ENCODE data around the gene CBX3.
"Not testable (repeated sequence)": the region's sequence is repeated elsewhere in the genome, so short reads cannot be mapped to it uniquely, and the experiment has no call there.

CBX3 gene

GRCh38 chr7:26166684-26167266 is 34.8 kb upstream of the CBX3 start:
- DNase-seq (ENCODE audit: low spot score), result no peak
- no peak for TF ChIP-seq CTCF (IDR thresholded peaks at IDR 0.05)
- Histone ChIP-seq H3K27ac (no peak overlapping the region), H3K4me3 (no peak overlapping the region)

GRCh38 chr7:26167303-26167934 is 34.1 kb upstream of the CBX3 start:
- Histone ChIP-seq H3K4me3 (no peak overlapping the region), H3K27ac (no peak overlapping the region)
- no peak for TF ChIP-seq CTCF (IDR thresholded peaks at IDR 0.05)
- no peak for DNase-seq (ENCODE audit: low spot score)

GRCh38 chr7:26168458-26169023 is 33.0 kb upstream of the CBX3 start:
- no peak overlapping the region for H3K4me3 ChIP-seq
- H3K27ac ChIP-seq, result no peak overlapping the region
- no peak for TF ChIP-seq CTCF (IDR thresholded peaks at IDR 0.05)
- DNase-seq (ENCODE audit: low spot score), result no peak

GRCh38 chr7:26169271-26169670 is 32.3 kb upstream of the CBX3 start:
- H3K27ac ChIP-seq, result no peak overlapping the region
- no peak for DNase-seq (ENCODE audit: low spot score)
- no peak overlapping the region for H3K4me3 ChIP-seq
- TF ChIP-seq CTCF (IDR thresholded peaks at IDR 0.05), result no peak

GRCh38 chr7:26170663-26171062 is 30.9 kb upstream of the CBX3 start:
- no peak for DNase-seq (ENCODE audit: low spot score)
- TF ChIP-seq CTCF (IDR thresholded peaks at IDR 0.05), result no peak
- no peak overlapping the region for H3K27ac ChIP-seq
- H3K4me3 ChIP-seq, result no peak overlapping the region

- no peak for DNase-seq (ENCODE audit: low spot score)
- H3K4me3 ChIP-seq, result no peak overlapping the region
- H3K27ac ChIP-seq, result no peak overlapping the region
- no peak for TF ChIP-seq CTCF (IDR thresholded peaks at IDR 0.05)
Observed at GRCh38 chr7:26171601-26172000, 29.9 kb upstream of the CBX3 start.

- DNase-seq (ENCODE audit: low spot score), result no peak
- TF ChIP-seq CTCF (IDR thresholded peaks at IDR 0.05), result no peak
- H3K27ac ChIP-seq, result no peak overlapping the region
- H3K4me3 ChIP-seq, result no peak overlapping the region
Observed at GRCh38 chr7:26172048-26172447, 29.5 kb upstream of the CBX3 start.

- H3K27ac ChIP-seq; DNase-seq (ENCODE audit: low spot score); H3K4me3 ChIP-seq: not testable (repeated sequence)
Observed at GRCh38 chr7:26175903-26176302, 25.6 kb upstream of the CBX3 start.

- H3K27ac ChIP-seq; DNase-seq (ENCODE audit: low spot score); H3K4me3 ChIP-seq: not testable (repeated sequence)
Observed at GRCh38 chr7:26176696-26177095, 24.8 kb upstream of the CBX3 start.

- not testable (repeated sequence) for DNase-seq (ENCODE audit: low spot score); H3K4me3 ChIP-seq
Observed at GRCh38 chr7:26177269-26177668, 24.3 kb upstream of the CBX3 start.

More at GRCh38 chr7:26177269-26177668, 24.3 kb upstream of the CBX3 start:
- H3K27ac ChIP-seq, result not testable (repeated sequence)

All from coronary artery (tissue), 2 donors.